Activated CD4-positive, CD25-positive, alpha-beta regulatory T cell treated with anti-CD3 and anti-CD28 coated beads, Interleukin-2, amount 50 U/mL, for 16 hours (primary cell): ENCODE results near the gene COMMD4.
"Not testable (repeated sequence)": the region's sequence is repeated elsewhere in the genome, so short reads cannot be mapped to it uniquely, and the experiment has no call there.

Experiments used
- DNase-seq: peaks from one replicate; pipeline ENCODE4 v3.0.0-alpha.2; 2020; ENCODE audit warnings: low read depth, low spot score

COMMD4 gene

DNA sequence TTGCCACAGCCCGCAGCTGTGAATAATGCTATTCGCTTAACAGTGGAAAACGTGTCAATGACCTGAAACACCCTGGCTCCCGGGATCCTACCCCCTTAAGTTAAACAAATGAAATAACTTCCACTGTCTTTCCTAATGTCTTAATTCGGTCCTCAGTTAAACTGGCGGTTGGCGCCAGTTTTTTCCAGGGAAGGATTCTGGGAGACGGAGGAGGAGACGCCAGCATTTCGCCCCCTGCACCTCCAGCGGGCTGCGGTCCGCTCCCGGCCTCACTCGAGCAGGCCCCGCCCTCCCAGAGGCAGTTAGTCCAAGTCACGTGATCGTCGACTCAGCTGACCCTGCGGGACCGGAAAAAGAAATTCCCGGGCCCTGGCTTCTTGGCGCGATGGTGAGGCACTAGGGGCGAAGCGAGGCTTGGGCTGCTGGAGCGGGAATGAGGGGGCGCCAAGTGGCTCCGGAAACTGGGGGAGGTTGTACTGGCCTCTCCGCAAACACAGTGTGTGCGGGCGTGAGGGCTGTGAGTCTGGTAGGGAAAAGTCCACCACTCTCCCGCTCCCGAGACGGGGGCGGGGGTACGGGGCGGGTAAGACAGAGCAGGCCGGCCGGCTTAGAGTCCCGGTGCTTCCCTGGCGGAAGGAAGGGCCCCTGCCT lies at the start of gene COMMD4:
TSS of gene COMMD4 (plus strand) at position 359 of the 651 bp plus-strand sequence. CDS start at position 386, 27 bp downstream.
- peak; percentile 62 for DNase-seq

DNA sequence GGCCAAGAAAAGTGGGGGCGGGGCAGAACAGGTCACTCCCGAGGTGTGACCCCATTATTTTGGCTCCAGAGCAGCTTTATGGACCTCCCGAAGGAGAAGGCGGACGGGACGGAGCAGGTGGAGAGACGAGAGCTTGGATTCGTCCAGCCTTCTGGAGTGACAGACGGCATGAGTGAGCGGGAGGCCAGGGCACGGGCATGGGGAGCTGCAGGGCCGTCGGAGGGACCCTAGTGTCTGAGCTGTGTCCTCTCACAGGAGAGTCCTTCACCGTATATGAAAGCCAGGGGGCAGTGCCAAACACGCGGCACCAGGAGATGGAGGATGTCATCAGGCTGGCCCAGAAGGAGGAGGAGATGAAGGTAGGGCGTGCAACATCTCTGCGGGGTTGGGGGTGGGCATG lies 42.2 kb upstream of the COMMD4 start:
- DNase-seq, result not testable (repeated sequence)

DNA sequence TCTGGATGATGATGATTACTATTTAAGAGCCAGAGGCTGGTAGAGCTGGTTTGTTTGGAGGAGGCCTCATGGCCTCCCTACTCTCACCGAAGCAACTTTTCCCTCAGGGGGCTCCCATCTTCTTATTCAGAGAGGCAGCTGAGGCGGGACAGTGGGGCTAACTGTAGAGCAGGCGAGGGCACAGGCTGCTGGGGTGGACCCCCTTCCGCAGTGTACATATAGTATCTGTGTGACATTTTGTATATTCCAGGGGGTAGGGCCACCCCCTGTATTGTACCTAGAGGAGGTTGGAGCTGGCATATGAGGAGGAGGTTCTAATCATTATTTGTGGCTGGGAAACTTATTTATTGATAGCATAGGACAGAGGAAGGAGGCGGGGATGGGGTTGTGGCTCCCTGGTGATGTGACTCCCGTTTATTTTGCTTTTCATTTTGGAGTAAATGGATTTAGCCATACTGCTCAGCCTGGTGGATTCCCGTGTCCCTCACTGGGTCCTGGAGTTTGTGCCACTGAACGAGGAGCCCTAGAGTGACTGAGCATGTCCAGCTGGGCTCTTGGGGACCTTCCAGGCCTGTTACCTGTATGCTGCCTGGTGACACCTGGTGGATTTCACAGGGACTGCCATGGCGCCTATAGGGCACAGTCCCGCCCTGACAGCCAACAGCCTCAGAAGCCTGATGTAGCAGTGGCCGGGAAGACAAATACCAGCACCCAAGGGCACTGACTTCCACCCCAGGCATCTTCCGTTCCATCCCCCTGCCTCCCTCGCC lies 37.1 kb upstream of the COMMD4 start:
- not testable (repeated sequence) for DNase-seq

DNA sequence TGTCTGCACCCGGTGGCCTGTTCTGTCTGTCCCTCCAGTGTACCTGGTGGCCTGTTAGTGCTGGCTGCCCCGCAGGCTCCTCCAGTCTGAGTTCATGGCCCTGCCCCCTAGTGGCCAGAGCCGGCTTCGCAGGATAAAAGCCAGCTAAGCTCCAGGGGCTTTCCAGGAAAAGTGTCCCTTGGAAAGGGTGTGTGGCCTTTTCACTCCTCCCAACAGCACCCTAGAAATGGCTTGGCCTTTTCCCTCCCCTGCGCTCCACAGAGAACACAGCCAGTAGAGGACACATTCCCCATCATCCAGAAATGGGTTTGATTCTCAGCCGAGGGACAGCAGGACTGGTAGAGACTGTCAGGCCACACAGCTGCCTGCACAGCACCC lies 36.6 kb upstream of the COMMD4 start:
- peak; percentile 43 for DNase-seq

DNA sequence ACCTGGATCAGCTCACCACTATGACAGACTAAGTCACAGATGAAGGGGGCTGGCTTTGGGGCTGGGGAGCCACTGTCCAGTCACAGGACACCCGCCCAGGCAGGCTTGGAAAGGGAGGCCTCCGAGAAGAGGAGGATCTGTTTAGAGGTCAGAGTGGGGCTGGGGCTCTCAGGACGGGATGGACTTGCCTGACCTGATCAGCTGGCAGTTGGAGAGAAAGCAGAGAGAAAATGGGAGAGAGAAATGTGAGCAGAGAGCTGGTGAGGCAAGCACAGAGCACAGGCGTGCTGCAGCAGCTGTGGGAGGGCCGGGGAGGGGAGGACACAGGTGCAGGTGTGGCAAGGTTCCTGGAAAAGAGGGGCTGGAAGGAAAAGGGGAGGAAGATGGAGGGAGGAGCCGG lies 35.8 kb upstream of the COMMD4 start:
- DNase-seq, result not testable (repeated sequence)

DNA sequence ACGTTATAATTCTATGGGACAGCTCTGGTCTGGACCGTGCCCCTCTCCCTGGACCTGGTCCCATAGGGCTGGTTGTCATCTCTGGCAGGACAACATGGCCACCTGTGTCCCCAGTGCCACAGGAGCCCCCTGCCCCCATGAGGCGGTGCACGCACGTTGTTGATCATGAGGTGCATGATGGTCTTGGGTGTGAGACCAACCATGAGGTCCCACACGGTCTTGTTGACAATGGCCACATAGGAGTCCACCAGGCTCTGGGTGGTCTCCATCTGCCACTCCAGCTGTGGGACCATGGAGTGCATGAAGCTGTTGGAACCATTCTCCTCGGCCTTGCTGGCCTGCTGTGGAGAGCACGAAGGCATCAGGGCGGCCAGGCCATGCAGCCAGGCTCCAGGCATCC lies 33.5 kb upstream of the COMMD4 start:
- DNase-seq, result no peak

DNA sequence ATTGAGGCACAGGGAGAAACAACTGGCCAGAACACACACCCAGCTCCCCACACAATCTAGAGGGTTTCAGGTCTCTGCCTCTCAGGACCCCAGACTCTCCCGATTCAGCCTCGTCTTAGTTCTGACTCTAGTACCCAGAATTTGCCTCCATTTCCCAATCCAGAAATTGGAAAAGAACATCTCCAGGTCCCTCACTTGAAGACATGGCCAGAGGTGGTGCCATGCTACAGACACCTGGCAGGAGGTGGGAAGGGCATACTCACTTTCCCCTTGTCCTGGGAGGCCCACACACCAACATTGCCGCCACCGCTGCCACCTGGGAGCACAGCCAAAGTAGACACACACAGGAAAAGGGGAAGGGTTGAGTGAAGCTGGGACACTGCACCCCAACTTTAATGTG lies 33.1 kb upstream of the COMMD4 start:
- DNase-seq, result not testable (repeated sequence)

DNA sequence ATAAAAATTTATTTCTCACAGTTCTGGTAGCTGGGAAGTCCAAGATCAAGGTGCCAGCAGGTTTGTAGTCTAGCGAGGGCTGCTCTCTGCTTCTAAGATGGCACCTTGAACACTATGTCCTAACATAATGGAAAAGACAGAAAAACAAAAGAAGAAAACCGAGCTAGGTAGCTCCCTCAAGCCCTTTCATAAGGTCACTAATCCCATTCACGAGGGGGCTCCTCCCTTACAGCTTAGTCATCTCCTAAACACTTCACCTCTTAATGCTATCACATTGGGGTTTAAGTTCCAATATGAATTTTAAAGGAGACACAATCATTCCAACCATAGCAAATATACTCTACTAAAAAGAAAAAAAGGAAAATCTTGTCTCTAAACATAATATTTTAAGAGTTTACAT lies 29.7 kb upstream of the COMMD4 start:
- DNase-seq, result no peak

DNA sequence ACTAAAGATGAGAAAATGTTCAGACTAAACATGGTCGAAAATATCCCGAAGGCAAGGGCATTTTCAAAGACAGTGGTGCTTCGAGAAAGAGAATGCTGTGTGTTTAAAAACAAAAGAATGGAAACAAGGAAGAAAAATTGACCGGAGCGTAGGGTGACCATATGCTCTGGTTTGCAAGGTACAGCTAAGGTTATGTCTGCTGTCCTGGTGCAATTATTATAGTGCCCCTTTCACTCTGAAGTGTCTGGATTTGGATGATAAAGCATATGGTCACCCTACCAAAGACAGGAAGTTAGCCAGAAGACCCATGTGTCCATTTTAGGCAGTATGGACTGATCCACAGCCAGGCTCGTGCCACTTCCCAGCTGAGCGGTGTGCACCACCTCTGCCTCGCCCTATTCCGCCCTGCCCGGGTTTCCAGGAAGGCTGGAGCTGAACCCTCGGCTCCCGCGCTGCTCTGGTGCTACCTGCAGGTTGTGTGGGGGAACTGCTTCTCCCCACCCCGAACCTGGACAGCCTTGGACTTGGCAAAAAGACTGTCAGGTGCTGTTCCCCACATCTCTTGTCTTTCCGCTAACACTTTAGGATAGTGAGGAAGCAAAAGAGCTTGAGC lies 28.0 kb upstream of the COMMD4 start:
- no peak for DNase-seq

DNA sequence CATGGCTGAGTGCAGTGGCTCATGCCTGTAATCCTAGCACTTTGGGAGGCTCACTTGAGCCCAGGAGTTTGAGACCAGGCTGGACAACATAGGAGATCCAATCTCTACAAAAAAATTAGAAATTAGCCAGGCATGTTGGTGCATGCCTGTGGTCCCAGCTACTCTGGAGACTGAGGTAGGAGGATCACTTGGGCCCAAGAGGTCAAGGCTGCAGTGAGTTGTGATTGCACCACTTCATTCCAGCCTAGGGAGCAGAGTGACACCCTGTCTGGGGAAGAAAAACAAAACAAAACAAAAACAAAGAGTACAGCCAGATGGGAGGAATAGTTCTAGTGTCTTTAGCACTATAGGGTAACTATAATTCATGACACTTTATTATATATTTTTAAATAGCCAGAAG lies 26.2 kb upstream of the COMMD4 start:
- DNase-seq, result no peak

DNA sequence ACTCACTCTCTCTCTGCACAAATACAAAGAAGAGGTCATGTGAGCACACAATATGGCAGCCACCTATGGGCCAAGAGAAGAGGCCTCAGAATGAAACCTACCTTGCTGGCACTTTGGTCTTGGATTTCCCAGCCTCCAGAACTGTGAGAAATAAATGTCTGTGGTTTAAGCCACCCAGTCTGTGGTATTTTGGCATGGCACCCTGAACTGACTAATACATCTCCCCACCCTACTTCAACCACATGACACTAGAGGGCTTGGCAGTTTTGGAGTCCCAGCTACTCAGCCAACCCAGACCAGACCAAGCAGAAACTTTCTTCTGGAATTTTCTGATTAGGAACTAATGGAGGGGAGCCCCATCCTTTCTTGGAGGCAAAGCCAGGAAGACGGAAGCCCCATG lies 23.3 kb upstream of the COMMD4 start:
- DNase-seq, result not testable (repeated sequence)

DNA sequence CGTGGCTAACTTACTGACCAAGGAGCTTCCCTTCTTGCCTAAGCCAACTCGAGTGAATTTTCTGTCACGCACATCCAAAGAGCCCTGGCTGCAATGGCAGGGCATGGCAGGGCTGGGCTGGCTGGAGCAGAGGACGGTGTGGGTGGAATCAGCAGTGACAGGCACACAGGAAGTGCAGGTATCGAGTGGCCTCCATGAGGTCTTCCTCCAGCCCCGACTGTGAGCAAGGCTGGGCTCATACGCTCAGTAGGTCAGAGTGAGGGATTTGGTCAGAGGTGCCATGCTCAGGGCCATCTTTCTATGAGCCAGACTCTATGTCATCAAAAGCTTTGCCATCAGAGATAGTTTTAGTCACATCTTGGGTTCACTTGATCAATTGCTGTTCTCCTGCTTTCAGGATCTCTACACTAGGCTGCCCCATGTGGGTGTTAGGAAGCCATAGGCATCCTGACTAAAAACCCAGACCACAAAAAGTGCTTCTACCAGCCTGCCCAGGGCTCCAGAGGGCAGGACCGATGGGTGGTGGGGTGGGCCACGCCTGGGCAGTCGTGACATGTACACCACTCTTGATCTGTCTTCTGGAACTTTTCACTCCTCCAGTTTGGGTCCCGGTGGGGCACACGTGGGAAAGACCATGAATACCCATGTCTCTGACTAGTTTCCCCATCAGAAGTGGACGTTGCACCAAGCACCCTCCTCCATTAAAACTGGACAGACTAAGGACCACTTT lies 22.6 kb upstream of the COMMD4 start:
- DNase-seq, result no peak

DNA sequence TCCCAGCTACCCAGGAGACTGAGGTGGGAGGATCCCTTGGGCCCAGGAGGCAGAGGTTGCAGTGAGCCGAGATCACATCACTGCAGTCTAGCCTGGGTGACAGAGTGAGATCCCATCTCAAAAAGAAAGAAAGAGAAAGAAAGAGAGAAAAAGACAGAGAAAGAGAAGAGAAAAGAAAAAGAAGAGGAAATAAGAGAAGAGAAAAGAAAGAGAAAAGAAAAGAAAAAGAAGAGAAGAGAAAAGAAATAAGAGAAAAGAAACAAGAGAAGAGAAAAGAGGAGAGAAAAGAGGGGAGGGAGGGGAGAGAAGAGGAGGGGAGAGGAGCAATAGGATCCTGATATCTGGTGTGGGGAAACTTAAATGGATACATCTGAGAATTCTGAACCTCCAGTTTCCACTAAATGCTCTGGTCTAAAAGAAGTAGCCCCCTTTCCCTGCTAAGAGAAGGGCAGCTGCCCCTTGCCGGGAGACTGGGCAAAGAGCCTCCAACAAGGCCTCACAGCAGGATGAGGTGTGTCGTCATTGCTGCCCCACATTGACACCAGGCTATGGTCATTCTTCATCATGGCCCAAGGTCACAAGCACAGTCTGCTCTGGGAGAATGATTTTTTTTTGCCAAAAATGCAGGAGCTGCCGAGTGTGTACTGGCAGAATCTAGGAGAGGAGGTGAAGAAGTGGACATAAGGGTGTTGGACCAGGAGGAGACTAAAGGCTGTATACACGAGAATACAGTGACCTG lies 21.1 kb upstream of the COMMD4 start:
- no peak for DNase-seq

DNA sequence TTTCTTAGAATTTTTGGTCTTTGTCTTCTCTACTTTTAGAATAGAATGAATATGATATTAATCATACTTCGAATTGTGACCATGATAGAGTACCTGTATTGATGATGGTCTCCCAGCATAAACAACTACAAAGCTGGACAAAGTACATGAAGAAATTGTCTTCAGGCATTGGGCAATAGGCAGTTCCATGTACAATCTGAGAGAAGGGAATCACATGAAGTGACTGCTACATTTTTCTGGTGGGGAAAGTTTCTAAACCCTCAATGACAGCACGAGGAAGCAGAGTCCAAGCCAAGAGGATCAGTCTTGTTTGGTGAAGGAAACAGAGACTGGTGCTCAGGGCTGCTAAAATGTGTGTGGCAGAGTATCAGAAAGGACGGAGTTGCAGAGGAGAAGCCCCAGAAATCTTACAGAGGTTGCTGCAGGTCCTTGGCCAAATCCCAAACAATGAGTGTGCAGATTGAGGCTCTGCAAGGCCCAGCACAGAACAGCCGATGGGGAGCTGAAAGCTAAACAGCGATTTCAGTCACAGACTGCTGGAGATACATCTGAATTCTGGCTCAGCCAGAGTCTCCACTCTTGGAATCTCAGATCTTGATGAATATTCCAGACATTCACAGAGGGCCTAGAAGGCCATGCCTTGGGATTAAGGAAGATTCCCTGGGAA lies 16.5 kb upstream of the COMMD4 start:
- not testable (repeated sequence) for DNase-seq

DNA sequence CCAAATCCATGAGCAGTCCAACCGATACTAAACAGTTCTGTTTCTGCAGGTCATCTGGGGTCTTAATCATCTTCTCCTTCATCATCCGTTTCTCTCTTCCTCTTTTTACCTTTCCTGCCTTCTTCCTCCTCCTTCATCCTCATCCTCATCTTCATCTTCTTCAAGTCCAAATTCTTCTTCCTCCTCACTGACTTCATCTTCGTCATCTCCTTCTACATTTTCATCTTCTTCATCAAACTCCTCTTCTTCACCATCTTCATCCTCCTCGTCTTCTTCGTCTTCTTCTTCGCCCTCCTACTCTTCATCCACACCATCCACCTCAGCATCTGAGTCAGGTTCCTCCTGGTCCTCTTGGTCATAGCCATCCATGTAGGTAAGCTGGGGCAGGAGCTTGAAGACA lies 14.2 kb upstream of the COMMD4 start:
- DNase-seq, result no peak

DNA sequence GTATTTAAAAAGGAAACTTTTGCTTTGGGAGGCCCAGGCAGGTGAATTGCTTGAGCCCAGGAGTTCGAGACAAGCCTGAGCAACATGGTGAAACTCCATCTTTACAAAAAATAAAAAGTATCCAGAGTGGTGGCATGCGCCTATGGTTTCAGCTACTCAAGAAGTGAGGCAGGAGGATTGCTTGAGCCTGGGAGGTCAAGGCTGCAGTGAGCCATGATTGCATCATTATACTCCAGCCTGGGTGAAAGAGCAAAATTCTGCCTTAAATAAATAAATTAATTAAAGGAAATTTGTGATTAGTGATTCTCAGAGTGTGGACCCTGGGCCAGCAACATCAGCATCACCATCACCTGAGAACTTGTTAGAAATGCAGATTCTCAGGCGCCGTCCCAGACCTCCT lies 9.9 kb upstream of the COMMD4 start:
- no peak for DNase-seq

DNA sequence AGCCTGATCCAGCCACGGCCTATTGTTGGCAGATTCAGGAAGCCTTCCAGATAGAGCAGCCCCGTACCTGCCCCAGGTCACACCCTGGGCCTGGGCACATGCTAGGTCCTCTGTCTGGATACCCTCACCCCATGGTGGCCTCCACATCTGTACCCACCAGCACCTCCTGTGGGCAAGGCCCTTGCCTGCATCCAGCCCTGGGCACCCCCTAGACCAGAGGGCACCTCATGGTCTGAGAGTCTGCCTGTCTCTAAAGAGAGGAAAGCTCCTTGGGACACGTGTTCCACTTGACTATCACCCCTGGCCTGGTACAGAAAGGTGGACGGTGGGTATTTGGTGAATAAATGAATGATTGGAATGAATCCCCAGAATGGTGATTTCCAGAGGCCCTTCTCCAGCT lies 8.9 kb upstream of the COMMD4 start:
- no peak for DNase-seq

DNA sequence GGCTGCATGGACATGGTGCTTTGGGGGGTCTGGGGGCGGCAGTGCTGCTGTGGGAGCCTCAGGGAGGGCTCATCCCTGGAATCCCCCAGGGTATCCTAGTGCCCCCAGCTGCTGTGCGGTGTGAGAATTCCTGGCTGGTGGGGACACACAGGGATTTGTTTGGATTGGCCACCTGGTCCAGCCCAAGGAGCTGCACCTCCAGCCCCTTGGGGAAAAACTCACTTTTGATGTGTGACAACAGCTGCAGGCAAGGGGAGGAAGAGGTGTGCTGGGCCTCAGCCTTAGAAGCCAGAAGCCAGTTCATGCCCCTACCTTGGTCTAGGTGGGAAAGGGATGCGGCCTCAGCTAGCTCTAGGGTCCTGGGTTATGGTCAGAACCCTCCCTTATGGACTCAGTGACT lies 8.4 kb upstream of the COMMD4 start:
- DNase-seq, result no peak

DNA sequence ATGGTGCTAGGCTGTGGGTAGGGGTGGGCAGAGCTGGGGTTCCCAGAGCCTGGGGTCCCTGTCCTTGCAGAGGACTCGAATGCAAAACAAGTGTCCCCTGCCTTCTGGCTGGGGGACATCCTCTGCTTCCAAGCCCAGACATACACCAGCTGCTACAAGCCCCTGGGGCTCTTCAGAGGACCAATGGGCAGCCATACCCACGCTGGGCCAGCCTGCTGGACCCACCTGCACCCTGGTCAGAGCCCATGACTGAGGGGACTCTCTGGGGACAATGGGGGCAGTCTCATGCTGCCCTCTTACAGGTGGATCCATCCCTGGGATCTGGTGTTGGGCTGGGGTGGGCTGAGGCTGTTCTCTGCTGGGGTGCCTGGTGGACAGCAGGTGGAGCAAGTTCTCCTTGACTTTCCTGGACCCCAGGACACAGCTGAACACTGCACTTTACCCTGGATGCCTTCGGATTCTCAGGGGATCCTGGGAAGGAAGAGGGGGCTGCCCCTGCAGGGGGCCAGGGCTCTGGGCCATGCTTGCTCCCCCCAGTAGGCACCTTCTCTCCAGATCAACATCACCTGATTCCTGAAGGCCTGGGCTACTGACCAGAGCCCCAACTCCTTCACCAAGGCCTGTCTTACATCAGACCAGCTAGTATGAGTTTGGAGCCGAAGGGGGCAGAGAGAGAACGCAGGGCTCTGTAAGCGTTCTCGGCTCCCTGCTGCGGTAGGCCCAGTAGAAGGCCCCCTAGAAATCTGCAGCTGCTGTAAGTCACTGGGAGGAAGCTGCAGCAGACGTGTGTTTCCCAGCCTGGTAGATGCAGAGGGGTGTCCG lies 7.2 kb upstream of the COMMD4 start:
- DNase-seq, result no peak

DNA sequence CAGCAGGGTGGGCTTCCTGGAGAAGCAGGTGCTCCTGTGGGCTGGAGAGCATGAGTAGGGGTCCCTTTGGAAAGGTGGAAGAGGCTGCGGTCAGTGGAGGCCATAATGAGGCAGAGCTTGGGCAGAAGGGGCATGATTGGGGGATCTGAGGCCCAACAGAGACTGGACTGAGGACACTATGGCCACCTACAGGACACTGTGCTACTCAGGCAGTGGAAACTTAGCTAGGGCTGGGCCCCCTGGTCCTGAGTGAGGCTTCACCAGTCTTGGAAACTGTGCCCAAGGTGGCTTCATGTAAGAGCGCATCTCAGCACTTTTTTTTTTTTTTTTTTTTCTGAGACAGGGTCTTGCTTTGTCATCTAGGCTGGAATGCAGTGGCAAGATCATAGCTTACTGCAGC lies 6.3 kb upstream of the COMMD4 start:
- DNase-seq, result no peak
